Stimulated activated CD4-positive, alpha-beta T cell treated with anti-CD3 and anti-CD28 coated beads, Interleukin-12 subunit alpha, Interleukin-12 subunit beta, amount 100 ng/mL, for 48 hours (primary cell): Measurements from ENCODE around the gene LRFN2.

ENCODE experiments used
- DNase-seq, 3 donors: peaks; one replicate each; pipeline ENCODE4 v3.0.0-alpha.2; 2020; ENCODE audit warnings: low read depth in 2 of 3, low spot score in 1 of 3

Gene LRFN2

DNA sequence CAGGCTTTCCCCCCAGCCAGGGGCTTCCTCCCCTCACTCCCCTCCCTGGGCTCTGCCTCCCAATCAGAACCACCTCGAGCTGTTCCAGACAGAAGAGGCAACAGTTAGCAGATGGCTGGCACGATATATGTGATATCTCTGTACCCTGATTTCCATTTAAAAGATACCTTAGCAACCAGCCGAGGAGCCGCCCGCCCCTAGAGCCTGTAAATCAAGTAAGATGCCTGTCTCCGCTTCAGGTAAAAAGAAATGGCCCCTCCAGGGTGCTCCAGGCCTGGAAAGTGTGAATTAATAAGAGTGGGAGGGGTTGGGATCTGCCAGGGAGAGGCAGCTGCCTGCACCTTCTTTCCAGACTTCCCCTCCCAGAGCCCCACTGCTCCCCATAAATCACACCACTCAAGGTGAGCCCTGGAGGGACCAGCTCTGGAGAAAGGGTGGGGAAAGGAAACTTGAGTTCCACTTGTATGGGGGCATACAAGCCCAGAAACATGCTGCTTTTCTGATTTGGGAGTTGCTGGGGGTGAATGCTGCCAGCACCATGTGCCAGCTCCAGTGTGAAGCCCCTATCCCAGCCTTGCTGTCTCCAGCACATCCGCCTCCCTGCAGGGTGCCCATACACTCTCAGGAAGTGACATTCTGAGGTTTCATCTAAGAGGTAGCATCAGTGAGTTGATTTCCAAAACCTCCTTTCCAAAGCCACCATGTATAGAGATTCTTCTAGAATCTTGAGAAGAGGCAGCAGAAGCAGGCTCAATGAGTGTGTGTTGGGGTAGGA lies 148.0 kb downstream of the LRFN2 start:
- no peak for DNase-seq

DNA sequence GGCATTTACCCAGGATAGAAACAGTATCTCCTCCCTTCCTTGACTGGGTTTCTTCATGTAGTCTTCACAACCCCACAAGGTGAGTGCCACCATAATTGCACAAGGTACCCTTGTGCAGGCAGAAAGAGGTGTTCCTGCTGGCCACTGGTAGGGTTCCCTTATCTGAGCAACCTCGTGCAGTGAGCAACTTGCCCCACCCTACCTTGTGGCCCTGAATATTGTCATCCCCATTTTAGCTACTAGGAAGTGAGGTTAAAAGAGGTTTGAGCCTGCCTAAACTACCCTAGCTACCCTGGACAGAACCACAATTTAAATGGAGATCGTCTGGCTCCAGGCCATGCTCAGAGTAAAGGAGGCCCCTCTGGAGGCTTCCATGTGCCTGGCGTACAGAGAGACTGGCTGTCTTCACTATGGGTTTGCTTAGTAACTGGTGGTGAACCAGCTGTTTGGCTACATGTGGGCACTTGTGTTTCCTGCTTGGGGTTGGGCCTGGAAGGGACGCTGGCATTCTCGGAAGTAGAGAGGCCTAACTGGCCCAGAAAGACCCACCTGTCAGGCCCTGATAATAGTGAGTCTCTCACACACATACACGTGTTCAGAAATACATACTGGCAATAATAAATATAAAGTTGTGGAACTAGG lies 148.8 kb downstream of the LRFN2 start:
- no peak for DNase-seq

- no peak for DNase-seq
Observed at GRCh38 chr6:40437631-40438030, 149.5 kb downstream of the LRFN2 start.

GRCh38 chr6:40436685-40437604 lies 150.2 kb downstream of the LRFN2 start:
- DNase-seq = no peak

DNA sequence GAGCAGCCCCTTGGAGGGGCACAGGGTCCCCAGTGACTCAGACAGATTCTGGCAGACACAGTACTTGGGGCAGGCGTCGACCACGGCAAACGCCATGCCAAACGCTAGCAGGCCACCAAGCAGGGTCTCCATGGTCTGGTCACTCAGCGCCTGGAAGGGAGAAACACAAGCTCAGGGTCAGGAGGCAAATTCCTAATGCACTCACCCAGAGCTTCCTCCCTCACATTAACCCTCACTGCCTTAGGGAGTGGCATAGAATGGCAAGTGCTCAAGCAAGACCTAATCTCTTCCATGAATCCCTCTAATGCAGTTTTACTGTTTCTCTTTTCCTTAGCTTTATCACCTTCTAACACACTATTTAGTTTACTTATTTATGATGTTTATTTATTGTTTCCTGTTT lies 154.2 kb downstream of the LRFN2 start:
- no peak for DNase-seq

DNA sequence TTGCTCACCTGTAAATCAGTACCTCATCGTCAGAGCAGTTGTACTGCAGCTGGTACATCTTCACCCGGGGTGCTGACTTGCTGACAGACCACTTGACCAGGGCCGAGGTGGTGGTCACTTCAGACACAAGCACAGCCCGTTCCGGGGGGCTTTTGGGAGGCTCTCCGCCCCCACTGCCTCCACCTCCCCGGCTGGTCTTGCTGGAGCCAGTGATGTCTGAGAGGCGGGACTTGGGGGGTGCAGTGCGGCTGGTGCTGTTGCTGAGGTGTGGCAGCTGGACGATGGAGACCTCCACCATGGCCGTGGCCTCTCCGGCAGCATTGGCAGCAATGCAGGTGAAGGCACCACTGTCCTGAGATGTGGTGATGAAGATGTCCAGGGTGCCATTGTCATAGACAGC lies 155.5 kb downstream of the LRFN2 start:
- DNase-seq = no peak

GRCh38 chr6:40427196-40427595 lies 160.0 kb downstream of the LRFN2 start:
- no peak for DNase-seq

DNA sequence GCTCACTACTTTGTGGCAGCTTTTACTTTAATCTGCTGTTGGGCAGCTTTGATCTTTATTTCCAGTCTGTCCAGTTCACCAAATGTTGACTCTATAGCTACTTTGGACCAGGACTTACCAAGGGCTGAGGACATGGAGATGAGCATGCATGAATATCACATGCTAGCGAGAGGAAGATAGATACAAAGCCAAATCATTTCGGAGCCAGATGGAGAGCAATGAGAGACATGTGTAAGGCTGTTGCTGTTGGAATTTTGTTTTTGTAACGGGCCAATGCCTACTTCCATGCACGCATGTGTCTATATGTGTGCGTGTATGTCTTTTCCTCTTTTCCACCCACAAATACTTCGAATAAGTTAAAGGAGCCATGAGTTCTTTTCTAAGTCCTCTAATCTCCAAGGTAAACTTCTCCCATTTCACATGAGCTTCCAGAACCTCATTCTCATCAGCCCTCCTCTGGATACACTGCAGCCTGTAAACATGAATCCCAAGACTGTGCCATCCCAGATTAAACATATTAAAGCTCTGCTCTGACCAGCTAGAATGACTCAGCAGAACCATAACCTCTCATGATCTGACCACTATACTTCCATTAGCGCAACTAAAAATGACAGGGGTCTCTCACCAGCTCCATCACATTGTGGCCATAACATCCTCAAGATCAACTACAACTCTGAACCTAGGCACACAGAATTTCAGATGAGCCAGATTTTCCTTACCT lies 160.7 kb downstream of the LRFN2 start:
- no peak for DNase-seq

DNA sequence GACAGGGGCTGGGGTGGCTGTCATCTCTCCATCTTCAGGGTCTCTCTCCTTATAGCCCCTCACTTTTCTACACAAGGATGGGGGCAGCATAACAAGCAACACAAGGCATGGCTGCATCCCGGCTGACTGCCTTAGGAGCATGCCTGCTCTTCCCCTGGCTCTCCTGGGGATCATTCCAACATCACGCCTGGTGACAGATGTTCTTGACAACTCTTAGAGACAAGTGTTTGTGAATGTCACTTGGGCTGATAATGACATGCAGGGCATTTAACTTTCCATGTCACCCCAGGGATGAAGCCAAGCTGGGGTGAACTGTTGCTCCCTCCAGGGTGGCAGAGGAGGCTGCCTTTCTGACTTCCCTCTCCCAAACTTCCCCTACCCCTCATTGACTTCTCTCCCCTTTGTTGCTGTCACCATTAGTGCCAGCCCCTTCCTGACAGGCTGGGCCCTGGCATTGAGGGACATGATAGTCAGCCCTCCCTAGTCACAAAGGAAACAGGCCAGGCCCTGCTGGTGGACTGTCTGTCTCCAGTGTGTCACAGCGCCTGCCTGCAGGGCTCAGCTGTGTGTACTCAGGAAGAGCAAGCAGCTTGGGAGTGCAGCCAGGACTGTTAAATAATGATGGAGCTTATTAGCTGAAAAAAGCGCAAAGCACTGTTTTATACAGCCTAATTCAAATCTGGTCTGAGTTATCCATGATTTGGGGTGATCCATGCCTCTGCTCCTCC lies 161.8 kb downstream of the LRFN2 start:
- no peak for DNase-seq

GRCh38 chr6:40422046-40422445 lies 165.1 kb downstream of the LRFN2 start:
- no peak for DNase-seq

DNA sequence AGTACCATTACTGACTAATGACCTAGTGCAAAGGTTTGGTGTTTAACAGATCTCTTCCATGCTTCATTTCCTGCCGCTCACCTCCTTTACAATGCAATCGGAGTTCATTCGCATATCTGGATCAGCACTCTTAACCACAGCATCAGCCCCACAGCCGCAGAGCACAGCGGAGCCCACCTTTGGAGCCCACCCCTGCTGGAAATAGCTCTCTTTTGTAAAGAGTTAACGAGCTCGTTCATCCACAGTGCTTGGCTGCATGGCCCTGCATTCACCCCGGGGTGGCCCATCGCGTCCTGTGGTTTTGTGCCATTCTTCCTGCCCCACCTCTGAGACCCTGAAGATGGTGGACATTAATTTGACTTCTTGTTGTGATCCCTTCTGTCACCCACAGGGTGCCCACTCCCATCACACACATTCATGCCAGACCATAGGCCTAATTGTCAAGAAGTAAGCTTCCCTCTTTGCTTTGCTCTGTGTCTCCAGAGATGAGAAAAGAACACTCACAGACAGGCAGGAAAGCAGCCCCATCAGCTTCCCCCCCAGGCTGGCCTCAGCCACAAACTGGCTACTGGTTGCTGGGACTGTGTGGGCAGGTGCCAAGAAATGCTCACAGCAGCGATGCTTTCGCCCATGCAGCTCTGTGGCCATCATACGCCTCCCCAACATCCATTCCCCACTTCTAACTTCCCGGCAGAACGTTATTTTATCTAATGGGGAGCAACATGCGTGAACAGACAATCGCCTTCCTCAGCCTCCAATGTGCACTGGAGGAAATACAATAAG lies 167.0 kb downstream of the LRFN2 start:
- no peak for DNase-seq

DNA sequence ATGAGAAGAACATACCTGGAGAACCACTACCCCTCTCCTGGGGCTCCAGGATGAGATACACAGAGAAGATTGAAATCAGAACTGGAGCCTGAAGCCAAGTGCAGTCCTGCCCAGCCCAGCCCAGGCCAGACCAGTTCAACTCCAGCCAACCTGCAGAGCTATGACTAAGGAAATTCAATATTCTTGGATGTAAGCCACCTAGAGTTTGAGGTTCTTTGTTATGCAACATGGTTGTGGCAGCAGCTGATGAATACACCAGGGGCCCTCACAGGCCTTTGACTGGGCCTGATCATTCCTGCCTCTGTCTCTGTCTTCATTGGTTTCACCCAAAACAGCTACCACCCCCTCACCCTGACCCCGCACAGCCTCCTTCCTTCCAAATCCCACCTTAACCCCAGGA lies 167.8 kb downstream of the LRFN2 start:
- no peak for DNase-seq

DNA sequence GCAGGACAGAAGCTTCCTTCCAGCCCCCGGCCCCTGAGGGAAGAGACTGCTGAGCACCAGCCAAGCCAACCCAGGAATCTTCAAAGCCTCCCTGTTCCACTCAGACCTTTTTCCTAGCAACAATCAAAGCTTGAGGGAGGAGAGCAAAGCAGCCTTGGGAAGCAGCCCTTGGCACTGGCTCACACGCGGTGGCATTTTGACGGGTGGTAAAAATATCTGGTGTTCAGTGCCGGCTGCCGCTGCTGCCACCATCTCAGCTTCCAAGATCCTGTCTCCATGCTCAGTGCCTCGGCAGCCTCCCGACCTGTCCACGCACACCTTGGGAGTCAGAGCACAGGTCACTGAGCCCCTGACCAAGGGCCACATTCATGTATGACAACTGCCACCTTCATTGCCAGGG lies 170.1 kb downstream of the LRFN2 start:
- DNase-seq = no peak

- no peak for DNase-seq
Observed at GRCh38 chr6:40414617-40415016, 172.5 kb downstream of the LRFN2 start.

GRCh38 chr6:40413239-40413638 lies 173.9 kb downstream of the LRFN2 start:
- DNase-seq = no peak

DNA sequence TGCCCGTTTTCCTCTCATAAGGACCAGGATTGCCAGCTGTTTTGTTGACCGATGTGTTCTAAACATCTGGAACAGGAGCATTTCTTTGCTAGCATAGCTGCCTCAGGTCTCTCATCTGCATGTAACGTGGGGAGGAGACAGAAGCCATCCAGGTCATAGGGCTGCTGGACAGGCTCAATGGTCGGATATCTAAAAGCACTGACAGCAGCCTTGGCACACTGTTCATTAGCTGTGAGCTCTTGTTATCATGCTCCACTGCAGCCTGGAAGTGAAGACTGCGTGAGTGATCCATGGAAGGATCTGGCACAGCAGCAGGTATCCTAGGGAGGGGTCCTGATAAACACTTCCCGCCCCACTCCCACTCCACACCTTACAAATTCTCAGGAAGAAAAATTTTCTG lies 175.3 kb downstream of the LRFN2 start:
- DNase-seq = no peak

- no peak for DNase-seq
Observed at GRCh38 chr6:40410821-40411220, 176.3 kb downstream of the LRFN2 start.

DNA sequence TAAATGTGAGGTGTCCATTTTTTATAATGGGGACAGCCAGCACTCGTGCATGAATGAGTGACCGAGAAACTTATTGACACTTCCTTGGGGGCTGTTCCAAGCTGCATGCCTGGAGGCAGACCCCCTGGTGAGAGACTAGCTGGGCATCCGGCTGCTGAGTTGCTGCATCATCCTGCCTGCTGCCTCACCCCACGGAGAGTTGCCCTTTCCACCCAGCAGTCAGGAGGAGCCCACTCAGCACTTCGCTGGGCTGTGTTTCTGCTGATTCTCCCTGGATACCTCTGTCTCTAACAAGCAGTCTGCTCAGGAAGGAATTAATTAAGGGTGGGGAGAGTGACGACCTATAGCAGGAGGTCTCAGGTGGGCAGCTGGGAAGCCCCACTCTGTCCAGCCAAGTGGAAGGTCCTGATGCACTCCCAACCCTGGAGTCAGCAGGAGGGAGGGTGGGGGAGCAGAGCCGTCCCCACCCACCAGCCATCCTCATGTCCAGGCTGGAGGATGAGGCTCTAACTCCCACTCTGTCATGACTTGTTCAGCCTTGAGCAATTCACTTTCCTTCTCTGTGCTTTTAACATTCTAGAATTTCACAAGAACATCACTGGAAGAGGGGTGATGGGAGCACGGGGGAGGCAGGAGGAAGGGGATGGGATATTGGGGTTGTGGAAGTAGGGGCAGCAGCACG lies 177.3 kb downstream of the LRFN2 start:
- no peak for DNase-seq
